Osteocyte (in vitro differentiated cells): ENCODE data around the gene RAET1E. TPM values are rescaled to one million over a fixed set of nuclear protein-coding genes. Genes with fewer than 3 reads are reported as not detected.
A peak's percentile ranks its signal among the peaks of the same experiment; 100 is the strongest.
"Not testable (repeated sequence)": the region's sequence is repeated elsewhere in the genome, so short reads cannot be mapped to it uniquely, and the experiment has no call there.

ENCODE experiments used
- DNase-seq: peaks from one replicate; pipeline ENCODE4 v3.0.0; 2021; ENCODE audit warnings: mixed read lengths; ENCODE audit not compliant: unreplicated experiment; ENCODE audit errors: extremely low spot score
- H3K27ac Mint-ChIP-seq: one replicate; pipeline ENCODE4 v1.8.0; 2021; ENCODE audit warnings: mild to moderate bottlenecking, mixed read lengths; ENCODE audit not compliant: unreplicated experiment
- H3K27me3 Mint-ChIP-seq: one replicate; pipeline ENCODE4 v1.8.0; 2021; ENCODE audit warnings: mixed read lengths; ENCODE audit not compliant: unreplicated experiment
- H3K36me3 Mint-ChIP-seq: one replicate; pipeline ENCODE4 v1.8.0; 2021; ENCODE audit warnings: mixed read lengths; ENCODE audit not compliant: unreplicated experiment
- H3K4me1 Mint-ChIP-seq: one replicate; pipeline ENCODE4 v1.8.0; 2021; ENCODE audit warnings: mixed read lengths; ENCODE audit not compliant: unreplicated experiment
- H3K4me3 Mint-ChIP-seq: one replicate; pipeline ENCODE4 v1.8.0; 2021; ENCODE audit warnings: mild to moderate bottlenecking, moderate library complexity, mixed read lengths; ENCODE audit not compliant: unreplicated experiment
- H3K9me3 Mint-ChIP-seq: one replicate; pipeline ENCODE4 v1.8.0; 2021; ENCODE audit warnings: mixed read lengths; ENCODE audit not compliant: unreplicated experiment
- CTCF ChIP-seq: fragments of 200-600 bp; sonication (generic); IDR thresholded peaks from 2 replicates; pipeline ENCODE4 v1.5.0; 2021; ENCODE audit warnings: antibody characterized with exemption, mild to moderate bottlenecking, moderate library complexity
- total RNA-seq: library from RNA; stranded (reverse); gene quantifications from 2 replicates; pipeline ENCODE4 v1.2.1, GENCODE V29; 2021

RAET1E gene
- total RNA-seq, 1 donor from 2014 or later: not detected

- TF ChIP-seq CTCF: peak; percentile 82
- H3K36me3 Mint-ChIP-seq: peaks cover 2% of the 10 kb centered on the region
- H3K4me3 Mint-ChIP-seq: no peak overlapping the region
- no peak overlapping the region for H3K27ac Mint-ChIP-seq
- DNase-seq: peak; percentile 84
- H3K9me3 Mint-ChIP-seq: no peaks in the 10 kb centered on the region
- H3K27me3 Mint-ChIP-seq: peaks cover 90% of the 10 kb centered on the region
- peaks cover 13% of the 10 kb centered on the region for H3K4me1 Mint-ChIP-seq
Observed at GRCh38 chr6:149934249-149935156, 36.6 kb upstream of the RAET1E start.

- Mint-ChIP-seq H3K9me3 (no peaks in the 10 kb centered on the region), H3K4me1 (peaks cover 4% of the 10 kb centered on the region), H3K4me3 (no peak overlapping the region), H3K36me3 (peaks cover 2% of the 10 kb centered on the region), H3K27me3 (peaks cover 92% of the 10 kb centered on the region), H3K27ac (no peak overlapping the region)
- peak; percentile 17 for DNase-seq
- TF ChIP-seq CTCF: no peak
Observed at GRCh38 chr6:149933461-149933860, 35.5 kb upstream of the RAET1E start.

DNA sequence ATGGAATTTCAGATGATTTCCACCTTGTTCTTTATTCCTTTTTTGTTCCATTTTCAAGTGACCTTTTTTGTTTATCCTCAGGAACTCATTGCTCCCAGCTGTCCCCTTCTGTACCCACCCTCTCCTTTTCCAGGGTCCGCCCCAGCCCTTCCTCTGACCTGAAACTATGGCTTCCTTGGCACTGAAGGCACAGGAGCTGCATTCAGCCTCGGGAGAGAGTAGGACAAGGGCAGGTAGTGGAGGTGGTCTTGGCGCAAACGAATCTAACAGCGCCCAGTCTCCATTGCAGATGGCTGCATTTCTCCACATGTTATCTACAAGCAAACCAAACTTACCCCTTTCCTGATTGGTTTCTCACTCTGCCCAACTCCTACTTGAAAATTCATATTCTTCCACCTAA, 35.1 kb upstream of the RAET1E start:
- TF ChIP-seq CTCF: no peak
- Mint-ChIP-seq H3K4me1 (peaks cover under 1% of the 10 kb centered on the region), H3K27me3 (peaks cover 92% of the 10 kb centered on the region), H3K27ac (no peak overlapping the region), H3K9me3 (no peaks in the 10 kb centered on the region), H3K36me3 (peaks cover 2% of the 10 kb centered on the region), H3K4me3 (no peak overlapping the region)
- peak; percentile 36 for DNase-seq

DNA sequence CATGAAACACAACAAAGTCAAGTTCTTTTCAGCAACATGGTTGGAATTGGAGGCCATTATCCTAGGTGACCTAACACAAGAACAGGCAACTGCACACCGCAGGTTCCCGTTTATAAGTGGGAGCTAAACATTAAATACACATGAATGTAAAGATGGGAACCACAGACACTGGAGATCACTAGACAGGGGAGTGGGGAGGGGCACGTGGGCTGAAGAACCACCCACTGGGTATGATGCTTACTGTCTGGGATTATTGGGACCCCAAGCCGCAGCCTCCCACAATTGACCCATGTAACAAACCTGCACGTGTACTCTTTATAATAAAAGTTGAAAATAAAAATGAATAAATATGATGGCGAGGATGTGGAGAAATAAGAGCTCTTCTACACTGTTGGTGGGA, 33.6 kb upstream of the RAET1E start:
- no peak for TF ChIP-seq CTCF
- H3K27ac Mint-ChIP-seq: no peak overlapping the region
- no peaks in the 10 kb centered on the region for H3K4me1 Mint-ChIP-seq
- H3K36me3 Mint-ChIP-seq: peaks cover 2% of the 10 kb centered on the region
- H3K27me3 Mint-ChIP-seq: peaks cover 86% of the 10 kb centered on the region
- no peaks in the 10 kb centered on the region for H3K9me3 Mint-ChIP-seq
- no peak for DNase-seq
- no peak overlapping the region for H3K4me3 Mint-ChIP-seq

DNA sequence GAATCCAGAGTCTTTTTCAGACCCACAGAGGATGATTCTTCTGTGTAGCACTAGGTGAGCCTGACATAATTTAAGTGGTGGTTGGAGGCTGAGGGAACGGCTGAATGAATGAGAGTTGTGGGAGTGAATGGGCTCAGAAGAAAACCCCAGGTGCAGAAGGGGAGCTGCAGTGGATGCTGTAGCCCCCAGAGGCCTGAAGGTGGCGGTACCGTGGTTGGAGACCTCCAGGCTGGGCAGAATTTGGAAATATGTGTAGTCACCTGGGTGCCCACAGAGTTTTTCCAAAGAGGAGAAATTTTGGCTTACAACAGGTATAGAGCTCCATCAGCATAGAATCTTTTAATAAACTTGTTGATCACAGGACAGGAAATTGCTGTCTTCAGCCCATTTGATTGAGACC, 31.5 kb upstream of the RAET1E start:
- Mint-ChIP-seq H3K4me1 (peaks cover 9% of the 10 kb centered on the region), H3K27ac (no peak overlapping the region), H3K27me3 (peaks cover 67% of the 10 kb centered on the region), H3K36me3 (peaks cover 2% of the 10 kb centered on the region), H3K4me3 (no peak overlapping the region), H3K9me3 (no peaks in the 10 kb centered on the region)
- DNase-seq: no peak
- peak; percentile 48 for TF ChIP-seq CTCF

GRCh38 chr6:149927025-149927424, 29.1 kb upstream of the RAET1E start:
- H3K36me3 Mint-ChIP-seq, H3K27ac Mint-ChIP-seq, H3K9me3 Mint-ChIP-seq, DNase-seq, H3K4me3 Mint-ChIP-seq: not testable (repeated sequence)
- Mint-ChIP-seq H3K4me1 (peaks cover 20% of the 10 kb centered on the region), H3K27me3 (peaks cover 50% of the 10 kb centered on the region)
